HepG2 (cell line): Measurements from ENCODE around the gene ITGB5. TPM values are rescaled to one million over a fixed set of nuclear protein-coding genes. Genes with fewer than 3 reads are reported as not detected.

Source experiments
- ATAC-seq: fragments of 200-7000 bp; cut with Tn5 transposase; 3 replicates; pipeline ENCODE4 v1.9.1; 2020; ENCODE audit warnings: mild to moderate bottlenecking, moderate library complexity
- BruUV-seq: library from RNA; stranded (reverse); fragments of 400-500 nt; replicated peaks from 2 replicates; lab custom pipeline; 2021; lab: Mats Ljungman, UMichigan
- CTCF ChIA-PET: fragments of 300-600 bp; formaldehyde crosslinking; extraction: SDS; loops from one replicate; lab custom pipeline; 2021; ENCODE audit warnings: low total read pairs, inconsistent platforms, low intra/inter-chr PET ratio; lab: Yijun Ruan, JAX
- POLR2A ChIA-PET: fragments of 350-600 bp; sonication (Branson Sonifier 250); formaldehyde crosslinking; loops from one replicate; lab custom pipeline; 2020; ENCODE audit warnings: antibody characterized with exemption, inconsistent platforms; lab: Yijun Ruan, JAX
- DNase-seq: peaks from one replicate; pipeline ENCODE4 v3.0.0-alpha.2; 2015; ENCODE audit warnings: low spot score
- FAIRE-seq: peaks from 3 replicates; lab custom pipeline; 2011; peaks lifted over from hg19 to GRCh38; lab: Jason Lieb, UNC
- H2AFZ ChIP-seq: one replicate; pipeline ENCODE4 v1.6.1; 2011; ENCODE audit warnings: low read length, inconsistent platforms
- H3K27ac ChIP-seq: fragments of 300-600 bp; 3 replicates; pipeline ENCODE4 v1.8.0; 2011; ENCODE audit warnings: mixed run types, mild to moderate bottlenecking, mixed read lengths, low read length, inconsistent platforms; ENCODE audit not compliant: insufficient read depth; ENCODE audit errors: extremely low read length
- H3K27me3 ChIP-seq, 2 experiments: fragments of 200-600 bp in 1 of 2; 2 replicates in 1 of 2; 3 replicates in 1 of 2; pipeline versions ENCODE4 v1.6.0 to v1.8.0; 2011; ENCODE audit warnings: low read length in 2 of 2, mild to moderate bottlenecking in 2 of 2, moderate library complexity in 2 of 2, inconsistent platforms in 1 of 2; ENCODE audit not compliant: insufficient read depth in 2 of 2, control insufficient read depth in 1 of 2
- H3K36me3 ChIP-seq, 2 experiments: fragments of 200-600 bp in 1 of 2; replicated peaks in 1 of 2; 2 replicates in 1 of 2; 3 replicates in 1 of 2; pipeline versions ENCODE4 v1.5.1 to v1.8.0; 2011; ENCODE audit warnings: low read length in 2 of 2, inconsistent platforms in 1 of 2; ENCODE audit not compliant: insufficient read depth in 2 of 2, control insufficient read depth in 1 of 2
- H3K4me1 ChIP-seq: 2 replicates; pipeline ENCODE4 v1.5.1; 2012; ENCODE audit warnings: low read length, inconsistent platforms; ENCODE audit not compliant: insufficient read depth
- H3K4me2 ChIP-seq: 2 replicates; pipeline ENCODE4 v1.6.0; 2011; ENCODE audit warnings: low read depth, low read length, inconsistent platforms
- H3K4me3 ChIP-seq, 3 experiments: fragments of 200-600 bp in 1 of 3; sonication (generic), shearing (Covaris generic) in 1 of 3; replicated peaks in 1 of 3; 2 replicates each; pipeline ENCODE4 v1.5.1; 2011 to 2016; ENCODE audit warnings: low read length in 3 of 3, inconsistent platforms in 2 of 3, low read depth in 2 of 3, mild to moderate bottlenecking in 2 of 3, control low read depth in 1 of 3, mixed read lengths in 1 of 3; ENCODE audit not compliant: insufficient read depth in 1 of 3
- H3K79me2 ChIP-seq: one replicate; pipeline ENCODE4 v1.6.1; 2011; ENCODE audit warnings: low read length, inconsistent platforms; ENCODE audit not compliant: insufficient read depth
- H3K9ac ChIP-seq: 2 replicates; pipeline ENCODE4 v1.6.0; 2011; ENCODE audit warnings: mild to moderate bottlenecking, low read depth, low read length, inconsistent platforms; ENCODE audit not compliant: insufficient read depth
- H3K9me3 ChIP-seq: 2 replicates; pipeline ENCODE4 v1.5.1; 2012; ENCODE audit warnings: mild to moderate bottlenecking, low read length
- H4K20me1 ChIP-seq: 2 replicates; pipeline ENCODE4 v1.6.0; 2011; ENCODE audit warnings: inconsistent platforms, mild to moderate bottlenecking, low read length, moderate library complexity; ENCODE audit not compliant: insufficient read depth
- AKNA ChIP-seq: sonication (generic); formaldehyde crosslinking; IDR thresholded peaks from 2 replicates; pipeline ENCODE4 v1.4.0; 2020; ENCODE audit warnings: missing genetic modification reagents, borderline replicate concordance
- EEA1 ChIP-seq: sonication (generic); formaldehyde crosslinking; IDR thresholded peaks from 2 replicates; pipeline ENCODE4 v1.5.1; 2020; ENCODE audit warnings: mild to moderate bottlenecking, missing genetic modification reagents, borderline replicate concordance
- JUND ChIP-seq: sonication (generic); formaldehyde crosslinking; IDR thresholded peaks from 2 replicates; pipeline ENCODE4 v1.8.0; 2022; ENCODE audit warnings: mild to moderate bottlenecking, missing genetic modification reagents
- MED1 ChIP-seq: sonication (generic); formaldehyde crosslinking; IDR thresholded peaks from 2 replicates; pipeline ENCODE4 v1.4.0; 2020; ENCODE audit warnings: missing genetic modification reagents
- NFKB2 ChIP-seq: sonication (generic); formaldehyde crosslinking; IDR thresholded peaks from 2 replicates; pipeline ENCODE4 v1.4.0; 2020; ENCODE audit warnings: missing genetic modification reagents, borderline replicate concordance
- NR0B2 ChIP-seq: sonication (generic); formaldehyde crosslinking; IDR thresholded peaks from 2 replicates; pipeline ENCODE4 v1.4.0; 2020; ENCODE audit warnings: mild to moderate bottlenecking, missing genetic modification reagents
- THAP11 ChIP-seq: IDR thresholded peaks from 2 replicates; pipeline ENCODE4 v1.6.1; 2016; ENCODE audit warnings: missing biosample characterization, missing genetic modification reagents
- ZNF3 ChIP-seq: IDR thresholded peaks from 2 replicates; pipeline ENCODE4 v1.7.0; 2017; ENCODE audit warnings: inconsistent platforms
- ZNF775 ChIP-seq: sonication (generic); formaldehyde crosslinking; IDR thresholded peaks from 2 replicates; pipeline ENCODE4 v1.4.0; 2020; ENCODE audit warnings: missing genetic modification reagents, mild to moderate bottlenecking, moderate library complexity, borderline replicate concordance
- WGBS: methylation state at CpG from one replicate; pipeline ENCODE4 v1.1.6; 2017; ENCODE audit warnings: low lambda C conversion rate; 5-methylcytosine and 5-hydroxymethylcytosine counted together
- in situ Hi-C: cut with HindIII; loops from 2 replicates; pipeline ENCODE4 v1.10.0; 2017; ENCODE audit warnings: low pct_unique_long_range_greater_than_20kb; ENCODE audit not compliant: extremely low pct_ligation_motif_present
- intact Hi-C: fragments of 100-400 bp; cut with micrococcal nuclease; formaldehyde crosslinking; loops from one replicate; pipeline ENCODE4 v1.10.0; 2022; ENCODE audit not compliant: unreplicated experiment
- polyA plus RNA-seq, 8 experiments: library from polyadenylated mRNA; depleted of rRNA in 3 of 8; stranded (reverse) in 7 of 8; unstranded in 1 of 8; fragments of >200 nt; fragmentation: Illumina TruSeq in 4 of 8; extraction: Trizol in 4 of 8; gene quantifications; 2 replicates each; pipeline versions ENCODE4 v1.2.1 to v1.2.3, GENCODE V29; 2011 to 2016; ENCODE audit warnings: low read depth in 4 of 8, missing spikeins in 1 of 8, mixed read lengths in 1 of 8; ENCODE audit not compliant: insufficient read depth in 1 of 8
- total RNA-seq, 5 experiments: library from RNA; depleted of rRNA; stranded (reverse); fragments of >200 nt; fragmentation: Illumina TruSeq; extraction: Trizol; gene quantifications; 2 replicates each; pipeline ENCODE4 v1.2.3, GENCODE V29; 2016; ENCODE audit warnings: low read depth in 1 of 5
- TF ChIP-seq, protein P1 (sequence below): sonication (generic); formaldehyde crosslinking; IDR thresholded peaks from 2 replicates; pipeline ENCODE4 v1.4.0; 2020; ENCODE audit warnings: missing genetic modification reagents
- TF ChIP-seq, protein P2 (sequence below): sonication (generic); formaldehyde crosslinking; IDR thresholded peaks from 2 replicates; pipeline ENCODE4 v1.5.0; 2020; ENCODE audit warnings: missing genetic modification reagents

Gene ITGB5
- total and polyA plus RNA-seq, 2 of the 13 experiments (the other 11 are each of a cell fraction or from before 2014, with no cell fraction given), result 74.1 to 343 TPM

DNA sequence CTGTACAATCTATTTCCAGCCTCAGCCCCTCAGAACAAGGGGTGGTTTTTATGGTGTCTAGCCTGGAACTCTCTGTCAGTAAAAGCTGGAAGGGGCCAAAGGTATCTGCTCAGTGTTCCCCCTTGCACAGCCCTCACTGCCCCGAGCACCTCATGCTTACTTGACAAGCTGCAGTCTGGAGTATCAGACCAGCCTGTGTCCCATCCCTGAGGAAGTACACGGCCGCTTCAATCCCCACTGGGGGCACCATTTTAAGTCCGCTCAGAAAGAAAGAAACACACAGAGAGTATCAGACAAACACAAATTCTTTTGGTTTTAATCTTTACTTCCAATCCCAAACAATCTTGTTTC is 124.5 kb downstream of the ITGB5 start:
- Histone ChIP-seq H3K79me2 (no peaks in the 10 kb centered on the region), H3K27me3 (no peaks in the 10 kb centered on the region), H3K36me3 (peaks cover 32 to 46% of the 10 kb centered on the region in 2 experiments), H4K20me1 (no peaks in the 10 kb centered on the region), H3K27ac (no peak overlapping the region), H3K9me3 (no peaks in the 10 kb centered on the region), H3K9ac (no peak overlapping the region), H2AFZ (no peak overlapping the region), H3K4me1 (peaks cover 23% of the 10 kb centered on the region), H3K4me2 (no peak overlapping the region), H3K4me3 (no peak overlapping the region)
- FAIRE-seq, result no peak
- DNase-seq, result no peak
- BruUV-seq, result no TSS peak
- 93% methylated on average over 4 of the region's 4 CpGs for WGBS
- in situ Hi-C loops (loop anchor here (5.0 to 25.0 kb wide), 2 partner anchors 140 to 400 kb away; no protein-coding TSS in a partner anchor), intact Hi-C loops (loop anchor here (5.0 kb wide), 1 partner anchor 125 kb away; the partner anchor contains the start of gene ITGB5)
- no peak for ATAC-seq
- POLR2A ChIA-PET, result interaction anchor here (2.4 to 3.0 kb wide), 2 partner anchors 124 to 139 kb away, joined by 11 to 20 read pairs; partner anchors contain the start of gene ITGB5
- CTCF ChIA-PET, result no interaction called here
- TF ChIP-seq NR0B2 (CRISPR knock-in tag), result no peak
- TF ChIP-seq, protein P1, sequence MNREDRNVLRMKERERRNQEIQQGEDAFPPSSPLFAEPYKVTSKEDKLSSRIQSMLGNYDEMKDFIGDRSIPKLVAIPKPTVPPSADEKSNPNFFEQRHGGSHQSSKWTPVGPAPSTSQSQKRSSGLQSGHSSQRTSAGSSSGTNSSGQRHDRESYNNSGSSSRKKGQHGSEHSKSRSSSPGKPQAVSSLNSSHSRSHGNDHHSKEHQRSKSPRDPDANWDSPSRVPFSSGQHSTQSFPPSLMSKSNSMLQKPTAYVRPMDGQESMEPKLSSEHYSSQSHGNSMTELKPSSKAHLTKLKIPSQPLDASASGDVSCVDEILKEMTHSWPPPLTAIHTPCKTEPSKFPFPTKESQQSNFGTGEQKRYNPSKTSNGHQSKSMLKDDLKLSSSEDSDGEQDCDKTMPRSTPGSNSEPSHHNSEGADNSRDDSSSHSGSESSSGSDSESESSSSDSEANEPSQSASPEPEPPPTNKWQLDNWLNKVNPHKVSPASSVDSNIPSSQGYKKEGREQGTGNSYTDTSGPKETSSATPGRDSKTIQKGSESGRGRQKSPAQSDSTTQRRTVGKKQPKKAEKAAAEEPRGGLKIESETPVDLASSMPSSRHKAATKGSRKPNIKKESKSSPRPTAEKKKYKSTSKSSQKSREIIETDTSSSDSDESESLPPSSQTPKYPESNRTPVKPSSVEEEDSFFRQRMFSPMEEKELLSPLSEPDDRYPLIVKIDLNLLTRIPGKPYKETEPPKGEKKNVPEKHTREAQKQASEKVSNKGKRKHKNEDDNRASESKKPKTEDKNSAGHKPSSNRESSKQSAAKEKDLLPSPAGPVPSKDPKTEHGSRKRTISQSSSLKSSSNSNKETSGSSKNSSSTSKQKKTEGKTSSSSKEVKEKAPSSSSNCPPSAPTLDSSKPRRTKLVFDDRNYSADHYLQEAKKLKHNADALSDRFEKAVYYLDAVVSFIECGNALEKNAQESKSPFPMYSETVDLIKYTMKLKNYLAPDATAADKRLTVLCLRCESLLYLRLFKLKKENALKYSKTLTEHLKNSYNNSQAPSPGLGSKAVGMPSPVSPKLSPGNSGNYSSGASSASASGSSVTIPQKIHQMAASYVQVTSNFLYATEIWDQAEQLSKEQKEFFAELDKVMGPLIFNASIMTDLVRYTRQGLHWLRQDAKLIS (CRISPR knock-in tag), result no peak
- no peak for TF ChIP-seq ZNF775 (CRISPR knock-in tag)
- no peak for TF ChIP-seq EEA1
- no peak for TF ChIP-seq JUND (CRISPR knock-in tag)
- TF ChIP-seq ZNF3 (CRISPR knock-in tag), result no peak
- TF ChIP-seq, protein P2, sequence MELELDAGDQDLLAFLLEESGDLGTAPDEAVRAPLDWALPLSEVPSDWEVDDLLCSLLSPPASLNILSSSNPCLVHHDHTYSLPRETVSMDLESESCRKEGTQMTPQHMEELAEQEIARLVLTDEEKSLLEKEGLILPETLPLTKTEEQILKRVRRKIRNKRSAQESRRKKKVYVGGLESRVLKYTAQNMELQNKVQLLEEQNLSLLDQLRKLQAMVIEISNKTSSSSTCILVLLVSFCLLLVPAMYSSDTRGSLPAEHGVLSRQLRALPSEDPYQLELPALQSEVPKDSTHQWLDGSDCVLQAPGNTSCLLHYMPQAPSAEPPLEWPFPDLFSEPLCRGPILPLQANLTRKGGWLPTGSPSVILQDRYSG (CRISPR knock-in tag), result no peak
- no peak for TF ChIP-seq AKNA (CRISPR knock-in tag)
- TF ChIP-seq MED1 (CRISPR knock-in tag), result no peak
- no peak for TF ChIP-seq NFKB2 (CRISPR knock-in tag)
- no peak for TF ChIP-seq THAP11 (CRISPR knock-in tag)
